CD4-positive, alpha-beta T cell treated with Interleukin-17A for 4 hours (primary cell): ENCODE data around the gene CLNK.

ENCODE experiments used
- DNase-seq: peaks from one replicate; pipeline ENCODE4 v3.0.0-alpha.2; 2020; ENCODE audit warnings: mixed read lengths

Gene CLNK

GRCh38 chr4:10438924-10439323 lies 245.6 kb downstream of the CLNK start:
- no peak for DNase-seq

GRCh38 chr4:10437735-10438134 lies 246.8 kb downstream of the CLNK start:
- no peak for DNase-seq
